Smooth muscle cell (in vitro differentiated cells): ENCODE data around the gene LRP3. TPM values are rescaled to one million over a fixed set of nuclear protein-coding genes. Genes with fewer than 3 reads are reported as not detected.

Source experiments
- DNase-seq: peaks from one replicate; lab custom pipeline; 2025; ENCODE audit not compliant: unreplicated experiment; lab: John Stamatoyannopoulos, UW
- H2AFZ ChIP-seq: fragments of 200-600 bp; sonication (generic); 2 replicates; pipeline ENCODE4 v1.6.0; 2016; ENCODE audit warnings: antibody characterized with exemption, low read depth, mild to moderate bottlenecking
- H3F3A ChIP-seq: fragments of 200-600 bp; sonication (generic); 2 replicates; pipeline ENCODE4 v1.6.0; 2017; ENCODE audit warnings: antibody characterized with exemption, low read depth
- H3K27ac ChIP-seq: fragments of 200-600 bp; sonication (generic); 2 replicates; pipeline ENCODE4 v1.5.1; 2016; ENCODE audit warnings: low read depth, mild to moderate bottlenecking
- H3K27me3 ChIP-seq: fragments of 200-600 bp; sonication (generic); 2 replicates; pipeline ENCODE4 v1.6.1; 2016; ENCODE audit warnings: low read depth, mild to moderate bottlenecking
- H3K36me3 ChIP-seq: fragments of 200-600 bp; sonication (generic); 2 replicates; pipeline ENCODE4 v1.5.1; 2016; ENCODE audit warnings: low read depth
- H3K4me1 ChIP-seq: fragments of 200-600 bp; sonication (generic); 2 replicates; pipeline ENCODE4 v1.5.1; 2016; ENCODE audit warnings: low read depth
- H3K4me2 ChIP-seq: fragments of 200-600 bp; sonication (generic); 2 replicates; pipeline ENCODE4 v1.6.0; 2016; ENCODE audit warnings: mild to moderate bottlenecking
- H3K4me3 ChIP-seq: fragments of 200-600 bp; sonication (generic); 2 replicates; pipeline ENCODE4 v1.5.1; 2016; ENCODE audit warnings: mild to moderate bottlenecking
- H3K79me2 ChIP-seq: fragments of 200-600 bp; sonication (generic); 2 replicates; pipeline ENCODE4 v1.6.0; 2016; ENCODE audit warnings: low read depth, mild to moderate bottlenecking
- H3K9ac ChIP-seq: fragments of 200-600 bp; sonication (generic); 2 replicates; pipeline ENCODE4 v1.6.0; 2016; ENCODE audit warnings: low read depth
- H3K9me3 ChIP-seq: fragments of 200-600 bp; sonication (generic); replicated peaks from 2 replicates; pipeline ENCODE4 v1.5.1; 2016; ENCODE audit warnings: low read depth
- H4K20me1 ChIP-seq: fragments of 200-600 bp; sonication (generic); 2 replicates; pipeline ENCODE4 v1.6.0; 2016; ENCODE audit warnings: low read depth
- CTCF ChIP-seq: fragments of 200-600 bp; sonication (generic); IDR thresholded peaks from 2 replicates; pipeline ENCODE4 v1.5.1; 2017; ENCODE audit warnings: borderline replicate concordance, mild to moderate bottlenecking, antibody characterized with exemption; ENCODE audit not compliant: insufficient read depth, poor library complexity, severe bottlenecking
- WGBS: methylation state at CpG from one replicate; pipeline ENCODE4 v1.1.7; 2016; ENCODE audit warnings: low lambda C conversion rate; 5-methylcytosine and 5-hydroxymethylcytosine counted together
- polyA plus RNA-seq: library from polyadenylated mRNA; unstranded; fragments of >200 nt; fragmentation: Nextera tagmentation; extraction: Ambion mirVana; gene quantifications from 2 replicates; pipeline ENCODE4 v1.2.1, GENCODE V29; 2016
- total RNA-seq: library from RNA; depleted of rRNA; stranded (reverse); fragments of >200 nt; gene quantifications from 2 replicates; pipeline ENCODE4 v1.2.3, GENCODE V29; 2014

Gene LRP3
- total and polyA plus RNA-seq, 2 experiments from 2014 or later = 13.5 to 30.5 TPM

GRCh38 chr19:33206261-33207039, 12.3 kb downstream of the LRP3 start:
- Histone ChIP-seq H3K4me3 (no peak overlapping the region), H3K4me2 (no peak overlapping the region), H3K4me1 (no peaks in the 10 kb centered on the region), H3K9ac (no peak overlapping the region), H3F3A (no peaks in the 10 kb centered on the region), H4K20me1 (peaks cover 8% of the 10 kb centered on the region), H3K79me2 (no peaks in the 10 kb centered on the region), H3K9me3 (no peaks in the 10 kb centered on the region), H3K36me3 (no peaks in the 10 kb centered on the region), H3K27ac (no peak overlapping the region), H2AFZ (no peak overlapping the region), H3K27me3 (no peaks in the 10 kb centered on the region)
- DNase-seq = no peak
- TF ChIP-seq CTCF = no peak
- WGBS = 95% methylated on average over 37 of the region's 38 CpGs

GRCh38 chr19:33207040-33207620, 13.0 kb downstream of the LRP3 start:
- Histone ChIP-seq H3K36me3 (no peaks in the 10 kb centered on the region), H3K4me1 (no peaks in the 10 kb centered on the region)
- WGBS = 95% methylated on average over 38 of the region's 38 CpGs

GRCh38 chr19:33207903-33208302, 13.8 kb downstream of the LRP3 start:
- Histone ChIP-seq H3K27ac (no peak overlapping the region), H3K4me1 (no peaks in the 10 kb centered on the region), H3K4me3 (no peak overlapping the region), H3K9me3 (no peaks in the 10 kb centered on the region), H3K27me3 (no peaks in the 10 kb centered on the region), H3F3A (no peaks in the 10 kb centered on the region), H2AFZ (no peak overlapping the region), H4K20me1 (no peaks in the 10 kb centered on the region), H3K79me2 (no peaks in the 10 kb centered on the region), H3K36me3 (no peaks in the 10 kb centered on the region), H3K9ac (no peak overlapping the region), H3K4me2 (no peak overlapping the region)
- 93% methylated on average over 9 of the region's 9 CpGs for WGBS
- no peak for DNase-seq
- no peak for TF ChIP-seq CTCF

More at GRCh38 chr19:33207040-33207620, 13.0 kb downstream of the LRP3 start:
- no peaks in the 10 kb centered on the region for H3F3A ChIP-seq
- no peaks in the 10 kb centered on the region for H3K9me3 ChIP-seq
- no peak overlapping the region for H3K4me3 ChIP-seq
- H3K4me2 ChIP-seq = no peak overlapping the region
- H3K9ac ChIP-seq = no peak overlapping the region
- no peak overlapping the region for H3K27ac ChIP-seq
- no peaks in the 10 kb centered on the region for H3K27me3 ChIP-seq
- no peak for DNase-seq
- no peak for TF ChIP-seq CTCF
- H3K79me2 ChIP-seq = no peaks in the 10 kb centered on the region
- H2AFZ ChIP-seq = no peak overlapping the region
- H4K20me1 ChIP-seq = peaks cover 5% of the 10 kb centered on the region
